Activated B cell treated with CpG ODN at 0.5 μM for 24 hours (primary cell): ENCODE results near the gene MFRP. TPM values are rescaled to one million over a fixed set of nuclear protein-coding genes. Genes with fewer than 3 reads are reported as not detected.

Source experiments
- ATAC-seq: fragments of 200-7000 bp; cut with Tn5 transposase; one replicate; pipeline ENCODE4 v1.10.0; 2021; ENCODE audit warnings: low read depth, mild to moderate bottlenecking, moderate library complexity
- CTCF ChIA-PET: fragments of 350-600 bp; sonication (Branson Sonifier 250); formaldehyde crosslinking; loops from one replicate; lab custom pipeline; 2021; ENCODE audit warnings: antibody characterized with exemption; lab: Charles Lee
- POLR2A ChIA-PET: fragments of 350-600 bp; sonication (Branson Sonifier 250); formaldehyde crosslinking; loops from one replicate; lab custom pipeline; 2021; ENCODE audit warnings: antibody characterized with exemption; lab: Charles Lee
- DNase-seq: peaks from one replicate; pipeline ENCODE4 v3.0.0; 2022
- H3K27ac Mint-ChIP-seq: one replicate; pipeline ENCODE4 v1.8.0; 2020; ENCODE audit warnings: mixed read lengths
- H3K27me3 Mint-ChIP-seq: one replicate; pipeline ENCODE4 v1.8.0; 2021; ENCODE audit warnings: mixed read lengths
- H3K36me3 Mint-ChIP-seq: one replicate; pipeline ENCODE4 v1.8.0; 2021; ENCODE audit warnings: low read depth, mixed read lengths
- H3K4me1 Mint-ChIP-seq: one replicate; pipeline ENCODE4 v1.8.0; 2021; ENCODE audit warnings: mixed read lengths
- H3K4me3 Mint-ChIP-seq: one replicate; pipeline ENCODE4 v1.8.0; 2020; ENCODE audit warnings: mild to moderate bottlenecking, mixed read lengths
- H3K9me3 Mint-ChIP-seq: one replicate; pipeline ENCODE4 v1.8.0; 2020; ENCODE audit warnings: mixed read lengths
- CTCF ChIP-seq: fragments of 200-600 bp; IDR thresholded peaks from one replicate; pipeline ENCODE4 v1.8.0; 2022; ENCODE audit warnings: antibody characterized with exemption, mild to moderate bottlenecking
- intact Hi-C: fragments of 100-400 bp; cut with micrococcal nuclease; formaldehyde crosslinking; loops from one replicate; pipeline ENCODE4 v1.15.1; 2024
- total RNA-seq: library from RNA; stranded (reverse); gene quantifications from 2 replicates; pipeline ENCODE4 v1.2.3, GENCODE V29; 2022

Gene MFRP
- total RNA-seq, 1 donor from 2014 or later: not detected

GRCh38 chr11:119365071-119365591 lies 18.6 kb upstream of the MFRP start:
- Mint-ChIP-seq H3K4me1 (peaks cover 9% of the 10 kb centered on the region), H3K4me3 (no peak overlapping the region), H3K27me3 (peaks cover 43% of the 10 kb centered on the region), H3K36me3 (no peaks in the 10 kb centered on the region), H3K27ac (no peak overlapping the region), H3K9me3 (no peaks in the 10 kb centered on the region)
- ChIA-PET CTCF (interaction anchor here (0.6 to 1.2 kb wide), 3 partner anchors 14 to 110 kb away, joined by 3 read pairs; no protein-coding TSS in a partner anchor), POLR2A (interaction anchor here (0.6 kb wide), 1 partner anchor 15 kb away, joined by 3 read pairs; no protein-coding TSS in a partner anchor)
- intact Hi-C loops: no loop called here
- ATAC-seq (no peak), DNase-seq (no peak)
- no peak for TF ChIP-seq CTCF

- TF ChIP-seq CTCF: no peak
- Mint-ChIP-seq H3K4me1 (peaks cover 10% of the 10 kb centered on the region), H3K4me3 (peak overlapping the region; percentile 76), H3K9me3 (no peaks in the 10 kb centered on the region), H3K27ac (no peak overlapping the region), H3K36me3 (no peaks in the 10 kb centered on the region), H3K27me3 (peaks cover 41% of the 10 kb centered on the region)
- DNase-seq (peak; percentile 63), ATAC-seq (peak; percentile 96)
- intact Hi-C loops: loop anchor here (1.0 kb wide), 1 partner anchor 17 kb away; the partner anchor contains the start of gene USP2
- ChIA-PET CTCF (interaction anchor here (1.2 kb wide), 2 partner anchors 15 to 111 kb away, joined by 3 read pairs; no protein-coding TSS in a partner anchor), POLR2A (interaction anchor here (0.5 to 0.6 kb wide), 2 partner anchors 32 to 36 kb away, joined by 3 to 7 read pairs; no protein-coding TSS in a partner anchor)
Measured at GRCh38 chr11:119363851-119364590, 17.5 kb upstream of the MFRP start.

- Mint-ChIP-seq H3K27ac (no peak overlapping the region), H3K36me3 (no peaks in the 10 kb centered on the region), H3K9me3 (no peaks in the 10 kb centered on the region), H3K4me3 (peak overlapping the region; percentile 55), H3K27me3 (peaks cover 41% of the 10 kb centered on the region), H3K4me1 (peaks cover 10% of the 10 kb centered on the region)
- DNase-seq (no peak), ATAC-seq (no peak)
- POLR2A ChIA-PET: interaction anchor here (0.5 kb wide), 1 partner anchor 35 kb away, joined by 7 read pairs; no protein-coding TSS in a partner anchor
- TF ChIP-seq CTCF: no peak
- CTCF ChIA-PET: interaction anchor here (0.6 kb wide), 1 partner anchor 25 kb away, joined by 3 read pairs; no protein-coding TSS in a partner anchor
- intact Hi-C loops: no loop called here
Measured at GRCh38 chr11:119363081-119363850, 16.8 kb upstream of the MFRP start.

- intact Hi-C loops: no loop called here
- Mint-ChIP-seq H3K36me3 (no peaks in the 10 kb centered on the region), H3K27me3 (peaks cover 40% of the 10 kb centered on the region), H3K4me1 (peaks cover 10% of the 10 kb centered on the region), H3K4me3 (no peak overlapping the region), H3K9me3 (no peaks in the 10 kb centered on the region), H3K27ac (no peak overlapping the region)
- POLR2A ChIA-PET: no interaction called here
- TF ChIP-seq CTCF: no peak
- DNase-seq: no peak
- CTCF ChIA-PET: no interaction called here
- no peak for ATAC-seq
Measured at GRCh38 chr11:119362741-119363080, 16.2 kb upstream of the MFRP start.
